Astrocyte (in vitro differentiated cells and primary cell): ENCODE data around the gene MYO1E.

Experiments used
- EZH2 ChIP-seq: IDR thresholded peaks from 2 replicates; pipeline ENCODE4 v1.6.1; 2012; ENCODE audit warnings: mild to moderate bottlenecking, low read length, inconsistent platforms; ENCODE audit not compliant: insufficient read depth
- TF ChIP-seq, protein P1 (sequence below): IDR thresholded peaks from 2 replicates; pipeline ENCODE4 v1.5.1; 2011; ENCODE audit warnings: low read depth, mild to moderate bottlenecking, inconsistent platforms, low read length, moderate library complexity; ENCODE audit not compliant: insufficient read depth

- TF ChIP-seq, protein P1, sequence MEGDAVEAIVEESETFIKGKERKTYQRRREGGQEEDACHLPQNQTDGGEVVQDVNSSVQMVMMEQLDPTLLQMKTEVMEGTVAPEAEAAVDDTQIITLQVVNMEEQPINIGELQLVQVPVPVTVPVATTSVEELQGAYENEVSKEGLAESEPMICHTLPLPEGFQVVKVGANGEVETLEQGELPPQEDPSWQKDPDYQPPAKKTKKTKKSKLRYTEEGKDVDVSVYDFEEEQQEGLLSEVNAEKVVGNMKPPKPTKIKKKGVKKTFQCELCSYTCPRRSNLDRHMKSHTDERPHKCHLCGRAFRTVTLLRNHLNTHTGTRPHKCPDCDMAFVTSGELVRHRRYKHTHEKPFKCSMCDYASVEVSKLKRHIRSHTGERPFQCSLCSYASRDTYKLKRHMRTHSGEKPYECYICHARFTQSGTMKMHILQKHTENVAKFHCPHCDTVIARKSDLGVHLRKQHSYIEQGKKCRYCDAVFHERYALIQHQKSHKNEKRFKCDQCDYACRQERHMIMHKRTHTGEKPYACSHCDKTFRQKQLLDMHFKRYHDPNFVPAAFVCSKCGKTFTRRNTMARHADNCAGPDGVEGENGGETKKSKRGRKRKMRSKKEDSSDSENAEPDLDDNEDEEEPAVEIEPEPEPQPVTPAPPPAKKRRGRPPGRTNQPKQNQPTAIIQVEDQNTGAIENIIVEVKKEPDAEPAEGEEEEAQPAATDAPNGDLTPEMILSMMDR = no peak
- TF ChIP-seq EZH2 = no peak
Measured at GRCh38 chr15:59124261-59124660, 248.4 kb downstream of the MYO1E start.
